GM23248 (cell line): Measurements from ENCODE around the gene DPEP2. TPM values are rescaled to one million over a fixed set of nuclear protein-coding genes. Genes with fewer than 3 reads are reported as not detected.
"Not testable (repeated sequence)": the region's sequence is repeated elsewhere in the genome, so short reads cannot be mapped to it uniquely, and the experiment has no call there.

Experiments used
- DNase-seq: peaks from one replicate; pipeline ENCODE4 v3.0.0-alpha.2; 2015
- H2AFZ ChIP-seq: fragments of 200-600 bp; sonication (generic); 2 replicates; pipeline ENCODE4 v1.6.1; 2016; ENCODE audit warnings: antibody characterized with exemption
- H3F3A ChIP-seq: fragments of 200-600 bp; sonication (generic); 2 replicates; pipeline ENCODE4 v1.6.1; 2016; ENCODE audit warnings: mild to moderate bottlenecking, antibody characterized with exemption, mixed run types; ENCODE audit not compliant: insufficient read depth
- H3K27ac ChIP-seq: fragments of 200-600 bp; sonication (generic); 2 replicates; pipeline ENCODE4 v1.5.1; 2016; ENCODE audit warnings: mild to moderate bottlenecking
- H3K27me3 ChIP-seq: fragments of 200-600 bp; sonication (generic); replicated peaks from 2 replicates; pipeline ENCODE4 v1.6.1; 2016; ENCODE audit warnings: mild to moderate bottlenecking; ENCODE audit not compliant: insufficient read depth
- H3K36me3 ChIP-seq: fragments of 200-600 bp; sonication (generic); 2 replicates; pipeline ENCODE4 v1.6.1; 2016; ENCODE audit warnings: low read depth, mild to moderate bottlenecking
- H3K4me1 ChIP-seq: fragments of 200-600 bp; sonication (generic); 2 replicates; pipeline ENCODE4 v1.6.1; 2016; ENCODE audit warnings: mild to moderate bottlenecking; ENCODE audit not compliant: insufficient read depth
- H3K4me2 ChIP-seq: fragments of 200-600 bp; sonication (generic); one replicate; pipeline ENCODE4 v1.6.1; 2016; ENCODE audit warnings: mild to moderate bottlenecking; ENCODE audit not compliant: unreplicated experiment
- H3K4me3 ChIP-seq: fragments of 200-600 bp; sonication (generic); 2 replicates; pipeline ENCODE4 v1.5.1; 2016; ENCODE audit warnings: mild to moderate bottlenecking
- H3K79me2 ChIP-seq: fragments of 200-600 bp; sonication (generic); 2 replicates; pipeline ENCODE4 v1.6.1; 2016; ENCODE audit warnings: mild to moderate bottlenecking; ENCODE audit not compliant: insufficient read depth
- H3K9ac ChIP-seq: fragments of 200-600 bp; sonication (generic); 2 replicates; pipeline ENCODE4 v1.6.1; 2016; ENCODE audit warnings: mild to moderate bottlenecking
- H3K9me2 ChIP-seq: fragments of 200-600 bp; sonication (generic); 2 replicates; pipeline ENCODE4 v1.6.1; 2016; ENCODE audit warnings: mixed run types, mild to moderate bottlenecking, moderate library complexity; ENCODE audit not compliant: insufficient read depth
- H3K9me3 ChIP-seq: fragments of 200-600 bp; sonication (generic); one replicate; pipeline ENCODE4 v1.6.1; 2017; ENCODE audit warnings: low read depth
- H4K20me1 ChIP-seq: fragments of 200-600 bp; sonication (generic); 2 replicates; pipeline ENCODE4 v1.6.0; 2016; ENCODE audit not compliant: insufficient read depth
- EZH2 ChIP-seq: fragments of 200-600 bp; sonication (generic); IDR thresholded peaks from 2 replicates; pipeline ENCODE4 v1.6.1; 2018; ENCODE audit warnings: antibody characterized with exemption, mild to moderate bottlenecking; ENCODE audit not compliant: insufficient read depth, poor library complexity, severe bottlenecking
- EZH2phosphoT487 ChIP-seq: fragments of 200-600 bp; sonication (generic); IDR thresholded peaks from 2 replicates; pipeline ENCODE4 v1.6.1; 2018; ENCODE audit warnings: antibody characterized with exemption, moderate library complexity, mild to moderate bottlenecking, low read depth; ENCODE audit not compliant: insufficient read depth
- WGBS, 2 experiments: methylation state at CpG; one replicate each; pipeline ENCODE4 v1.1.6; 2015 to 2017; ENCODE audit warnings: low lambda C conversion rate in 2 of 2, low coverage in 1 of 2; ENCODE audit errors: missing lambda C conversion rate in 2 of 2; 5-methylcytosine and 5-hydroxymethylcytosine counted together
- in situ Hi-C: fragments of 300-500 bp; cut with MboI; formaldehyde crosslinking; loops from 2 replicates; pipeline ENCODE4 v1.15.0; 2020
- polyA plus RNA-seq: library from polyadenylated mRNA; unstranded; fragments of >200 nt; fragmentation: Nextera tagmentation; extraction: Ambion mirVana; gene quantifications from 2 replicates; pipeline ENCODE4 v1.2.1, GENCODE V29; 2016
- total RNA-seq: library from RNA; depleted of rRNA; stranded (reverse); fragments of >200 nt; shearing (Covaris generic); gene quantifications from 2 replicates; pipeline ENCODE4 v1.2.3, GENCODE V29; 2014

Gene DPEP2
- total and polyA plus RNA-seq, 2 experiments from 2014 or later: not detected

GRCh38 chr16:67999985-68000384, 701 bp upstream of the DPEP2 start:
- Histone ChIP-seq H3K9ac (no peak overlapping the region), H3K4me1 (no peaks in the 10 kb centered on the region), H4K20me1 (no peaks in the 10 kb centered on the region), H3K4me2 (no peak overlapping the region), H3F3A (no peaks in the 10 kb centered on the region), H3K9me3 (no peaks in the 10 kb centered on the region), H3K9me2 (no peaks in the 10 kb centered on the region), H3K27me3 (no peaks in the 10 kb centered on the region; the same call in 1 of the 2 replicates), H3K36me3 (no peaks in the 10 kb centered on the region), H3K4me3 (no peak overlapping the region), H3K79me2 (no peaks in the 10 kb centered on the region), H2AFZ (no peak overlapping the region), H3K27ac (no peak overlapping the region)
- in situ Hi-C loops: no loop called here
- 62 to 66% methylated on average over 2 of the region's 2 CpGs for WGBS, 2 experiments
- TF ChIP-seq EZH2 (no peak), EZH2phosphoT487 (no peak)
- DNase-seq: no peak

- H3K4me3 ChIP-seq, H3K79me2 ChIP-seq, H3K36me3 ChIP-seq, H3K9me2 ChIP-seq, H3K9ac ChIP-seq, H3K27ac ChIP-seq, H3K9me3 ChIP-seq, H2AFZ ChIP-seq, DNase-seq, H3K27me3 ChIP-seq, H3K4me2 ChIP-seq, in situ Hi-C loops, H4K20me1 ChIP-seq, H3F3A ChIP-seq, H3K4me1 ChIP-seq: not testable (repeated sequence)
- WGBS, 2 experiments: 94 to 96% methylated on average over 6 to 36 of the region's 36 CpGs
These were observed 979 bp downstream of the DPEP2 start for GRCh38 chr16:67998231-67998778.

- Histone ChIP-seq H3K4me1 (no peaks in the 10 kb centered on the region), H3K27ac (no peak overlapping the region), H3F3A (no peaks in the 10 kb centered on the region), H3K79me2 (no peaks in the 10 kb centered on the region), H4K20me1 (no peaks in the 10 kb centered on the region), H3K4me3 (no peak overlapping the region), H3K36me3 (no peaks in the 10 kb centered on the region), H3K27me3 (no peaks in the 10 kb centered on the region; the same call in 1 of the 2 replicates), H3K9ac (no peak overlapping the region), H3K9me3 (no peaks in the 10 kb centered on the region), H2AFZ (no peak overlapping the region), H3K4me2 (no peak overlapping the region), H3K9me2 (no peaks in the 10 kb centered on the region)
- WGBS, 2 experiments: 83 to 91% methylated on average over 5 of the region's 5 CpGs
- in situ Hi-C loops: no loop called here
- DNase-seq: no peak
- TF ChIP-seq EZH2: no peak
- no peak for TF ChIP-seq EZH2phosphoT487
These were observed 2.6 kb downstream of the DPEP2 start for GRCh38 chr16:67996666-67997065.

DNA sequence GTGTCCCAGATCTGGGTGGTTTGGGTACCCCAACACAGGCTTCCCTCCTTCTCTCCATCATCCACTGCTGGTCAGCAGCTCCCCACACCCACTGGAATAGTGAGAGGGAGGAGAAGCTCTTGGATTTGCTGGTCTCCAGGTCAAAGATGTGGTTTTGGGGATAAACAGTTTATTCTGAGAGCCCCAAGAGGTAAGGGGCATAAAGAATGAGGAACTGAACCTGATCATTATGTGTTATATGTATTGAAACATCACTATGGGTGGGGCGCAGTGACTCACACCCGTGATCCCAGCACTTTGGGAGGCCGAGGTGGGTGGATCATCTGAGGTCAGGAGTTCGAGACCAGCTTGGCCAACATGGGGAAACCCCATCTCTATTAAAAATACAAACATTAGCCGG, 3.9 kb downstream of the DPEP2 start:
- no peaks in the 10 kb centered on the region for H3K36me3 ChIP-seq
- no peak for DNase-seq
- no peaks in the 10 kb centered on the region for H3K9me3 ChIP-seq
- no peak overlapping the region for H3K4me2 ChIP-seq
- no peak overlapping the region for H3K27ac ChIP-seq
- no peaks in the 10 kb centered on the region; the same call in 1 of the 2 replicates for H3K27me3 ChIP-seq
- TF ChIP-seq EZH2phosphoT487: no peak
- TF ChIP-seq EZH2: no peak
- in situ Hi-C loops: no loop called here
- H3K9me2 ChIP-seq: no peaks in the 10 kb centered on the region
- no peak overlapping the region for H3K4me3 ChIP-seq
- no peaks in the 10 kb centered on the region for H3K79me2 ChIP-seq
- H2AFZ ChIP-seq: no peak overlapping the region
- H4K20me1 ChIP-seq: no peaks in the 10 kb centered on the region
- H3K4me1 ChIP-seq: no peaks in the 10 kb centered on the region
- no peak overlapping the region for H3K9ac ChIP-seq
- no peaks in the 10 kb centered on the region for H3F3A ChIP-seq
- 55 to 61% methylated on average over 5 of the region's 5 CpGs for WGBS, 2 experiments

DNA sequence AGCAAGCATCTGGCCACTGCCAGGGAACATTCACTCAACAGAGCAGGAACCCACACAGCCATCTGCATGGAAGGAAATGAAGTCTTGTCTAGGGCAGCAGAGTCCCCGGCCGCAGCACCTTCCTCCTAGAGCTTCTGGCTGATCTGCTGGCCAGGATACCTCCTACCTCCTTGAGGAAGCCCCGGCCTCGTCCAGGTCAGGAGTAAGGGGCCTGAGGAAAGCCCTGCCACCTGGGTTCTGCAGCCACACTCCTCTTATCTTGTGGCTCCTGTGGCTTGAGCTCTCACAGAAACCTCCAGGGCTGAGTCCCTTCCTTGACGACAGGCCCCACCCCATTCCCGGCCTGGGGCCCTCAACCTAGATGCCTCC, 5.3 kb downstream of the DPEP2 start:
- H3F3A ChIP-seq, H3K4me2 ChIP-seq, H3K9me3 ChIP-seq, H3K79me2 ChIP-seq, H3K4me1 ChIP-seq, H3K9me2 ChIP-seq, H4K20me1 ChIP-seq, in situ Hi-C loops, H3K4me3 ChIP-seq, DNase-seq, H3K27me3 ChIP-seq, H3K36me3 ChIP-seq, H3K27ac ChIP-seq: not testable (repeated sequence)
- 96 to 100% methylated on average over 5 to 6 of the region's 6 CpGs for WGBS, 2 experiments
- Histone ChIP-seq H3K9ac (peak overlapping the region; percentile 79), H2AFZ (peak overlapping the region; percentile 96)
